NCI-H2227 treated with DMSO at 0.1 percent for 48 hours (cell line): ENCODE measurements around the gene PLCH1.

Source experiments
- DNase-seq: peaks from one replicate; lab custom pipeline; 2025; lab: John Stamatoyannopoulos, UW

The PLCH1 gene

DNA sequence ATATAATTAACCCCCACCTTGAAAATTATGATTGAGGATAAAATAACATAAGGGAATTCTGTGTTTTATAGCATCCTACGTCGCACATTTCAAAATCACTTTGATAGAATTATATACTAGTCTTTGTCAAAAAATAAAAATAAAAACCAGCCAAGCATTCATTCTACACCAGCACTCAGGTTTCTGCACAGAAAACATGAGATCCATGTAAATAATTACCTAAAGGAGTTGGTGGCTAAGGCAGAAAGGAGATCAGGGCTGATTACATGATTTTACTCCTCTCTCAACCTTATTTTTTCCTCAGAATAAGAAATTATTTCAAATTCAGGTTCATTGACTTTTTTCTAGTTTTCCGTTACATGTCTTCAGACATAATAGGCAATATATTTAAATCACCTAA, 194.5 kb downstream of the PLCH1 start:
- DNase-seq, result no peak

DNA sequence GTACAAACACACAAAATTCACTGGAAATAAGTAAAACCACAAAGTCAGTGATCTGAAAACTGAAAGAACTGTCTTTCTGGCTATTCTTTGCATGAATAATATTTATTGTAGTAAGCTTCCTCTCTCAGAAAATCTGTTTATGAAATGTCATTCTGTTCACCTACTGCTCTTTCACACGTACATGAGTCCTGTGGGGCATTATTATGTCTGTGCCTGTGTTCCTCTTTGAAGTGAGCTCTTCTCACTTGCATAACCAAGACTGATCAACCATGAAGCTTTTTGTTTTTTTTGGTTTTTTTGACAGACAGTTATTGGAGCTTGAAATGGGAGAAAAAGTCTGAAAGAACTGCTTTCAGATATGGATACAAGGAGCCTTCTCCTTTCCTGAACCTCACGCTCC, 195.8 kb downstream of the PLCH1 start:
- no peak for DNase-seq

DNA sequence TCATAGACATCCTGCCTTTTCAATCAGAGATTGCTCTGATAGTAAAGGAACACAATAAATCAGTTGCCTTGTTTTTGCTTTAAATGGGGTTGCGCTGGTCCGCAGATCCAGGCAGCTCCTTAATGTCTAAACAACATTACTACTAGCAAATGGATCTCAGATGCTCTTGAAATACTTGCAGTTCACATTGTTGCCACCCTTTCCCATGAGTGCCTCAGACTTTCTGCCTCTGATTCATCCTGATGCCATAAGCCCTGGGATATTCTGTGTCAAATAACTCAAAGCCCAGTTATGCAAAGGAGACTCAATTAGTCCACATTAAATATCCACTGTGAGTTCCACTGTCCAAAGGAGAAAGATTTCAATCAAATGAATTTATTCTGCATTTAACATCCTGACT, 196.7 kb downstream of the PLCH1 start:
- no peak for DNase-seq

DNA sequence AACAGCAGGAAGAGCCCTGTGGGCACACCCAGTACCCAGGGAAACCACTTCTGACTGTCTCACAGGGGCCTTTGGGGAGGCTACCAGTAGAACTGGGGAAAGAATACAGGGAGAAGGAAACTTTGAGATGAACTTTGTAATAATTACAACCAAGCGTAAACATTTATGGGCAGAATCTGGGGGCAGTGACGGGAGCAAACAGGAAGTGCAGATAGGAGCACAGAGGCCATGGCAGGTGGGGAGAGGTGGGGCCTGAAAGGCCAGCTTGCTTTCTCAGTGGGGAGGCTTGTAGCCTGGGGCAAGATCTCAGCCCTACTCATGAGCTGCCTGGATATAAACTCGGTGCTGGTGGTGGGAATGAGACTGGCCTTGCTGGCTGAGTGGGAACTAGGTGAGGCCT, 209.8 kb downstream of the PLCH1 start:
- no peak for DNase-seq

DNA sequence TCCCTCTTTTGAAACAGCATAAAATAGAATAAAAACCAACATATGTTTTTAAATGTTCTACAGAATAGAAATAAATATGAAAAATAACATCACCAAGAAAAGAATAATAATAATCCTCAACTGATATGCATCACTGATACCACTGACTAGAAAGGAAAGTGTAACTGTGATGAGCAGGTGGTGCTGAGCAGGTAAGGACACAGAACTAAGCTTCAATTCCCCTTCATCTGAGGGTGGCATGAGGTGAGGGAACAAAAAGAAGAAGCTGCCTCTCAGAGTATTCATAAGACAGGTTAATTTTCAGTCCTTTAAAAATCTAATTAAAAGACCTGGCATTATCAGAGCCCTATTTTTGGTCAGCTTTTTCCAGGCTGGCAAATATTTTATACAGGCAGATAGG, 216.3 kb downstream of the PLCH1 start:
- no peak for DNase-seq

DNA sequence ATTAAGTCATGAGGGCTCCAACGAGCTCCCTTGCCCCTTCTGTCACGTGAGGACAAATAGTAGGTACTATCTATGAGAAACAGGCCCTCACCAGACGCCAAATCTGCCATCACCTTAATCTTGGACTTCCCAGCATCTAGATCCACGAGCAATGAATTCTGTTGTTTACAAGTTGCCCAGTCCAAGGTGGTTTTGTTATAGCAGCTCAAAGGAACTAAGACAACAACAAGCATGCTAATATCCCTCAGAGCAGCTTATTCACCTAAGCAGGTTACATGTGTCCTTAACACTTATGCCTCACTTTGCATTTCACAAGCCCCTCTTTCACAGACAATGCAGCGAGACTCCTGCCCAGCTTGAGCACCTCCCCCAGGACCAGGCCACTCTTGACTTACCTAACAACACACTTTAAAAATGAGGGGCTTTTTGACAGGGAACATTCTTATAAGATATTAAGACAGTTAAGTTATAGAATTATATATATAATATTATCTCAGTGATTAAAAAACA, 219.5 kb downstream of the PLCH1 start:
- DNase-seq, result no peak

DNA sequence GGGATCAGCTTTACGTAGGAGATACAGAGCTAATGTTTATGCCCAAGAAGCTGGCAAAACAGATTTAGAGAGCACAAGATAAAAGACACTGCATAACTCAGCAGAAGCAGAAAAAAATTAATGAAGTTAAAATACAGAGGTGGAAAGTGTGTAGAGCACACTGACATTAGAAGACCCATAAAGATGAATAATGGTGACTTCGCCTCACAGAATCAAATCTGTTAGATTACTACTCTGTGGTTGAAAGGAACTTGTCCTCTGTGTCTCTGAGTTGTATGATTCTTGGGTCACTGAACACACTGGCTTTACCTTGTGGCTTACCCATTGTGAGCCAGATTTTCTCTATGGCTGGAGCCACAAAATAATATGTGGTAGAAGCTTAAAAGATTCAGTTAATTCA, 224.4 kb downstream of the PLCH1 start:
- no peak for DNase-seq

DNA sequence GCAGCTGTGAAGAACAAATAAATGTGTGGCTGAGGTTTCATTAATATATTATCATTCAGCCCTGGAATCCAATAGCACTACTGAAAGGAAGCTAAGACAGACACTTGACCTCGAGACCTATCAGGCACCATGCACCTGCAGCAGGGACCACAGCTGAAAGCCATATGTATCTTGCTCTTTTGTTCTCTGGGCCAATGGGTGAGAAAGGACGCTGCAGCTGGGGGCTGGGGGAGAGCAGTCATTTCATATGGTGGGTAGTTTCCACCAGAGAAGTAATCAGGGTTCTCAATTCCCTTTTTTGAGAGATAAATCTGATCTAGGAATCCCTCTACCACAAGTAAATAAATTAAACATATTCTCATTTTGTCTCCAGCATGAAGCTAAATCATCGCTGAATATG, 225.8 kb downstream of the PLCH1 start:
- DNase-seq, result peak; percentile 91

DNA sequence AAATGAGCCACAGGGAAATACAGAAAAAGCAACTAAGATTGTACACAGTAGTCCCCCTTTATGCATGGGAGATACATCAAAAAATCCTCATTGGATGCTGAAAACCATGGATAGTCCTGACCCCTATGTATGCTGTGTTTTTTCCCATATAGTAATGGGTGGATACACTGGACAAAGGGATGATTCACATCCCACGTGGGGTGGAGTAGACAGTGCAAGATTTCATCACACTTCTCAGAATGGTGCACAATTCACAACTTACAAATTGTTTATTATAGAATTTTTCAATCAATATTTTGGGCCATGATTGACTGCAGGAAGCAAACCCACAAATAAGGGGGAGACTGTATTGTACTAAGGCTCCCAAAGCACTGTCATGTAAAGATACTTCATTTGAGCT, 227.0 kb downstream of the PLCH1 start:
- no peak for DNase-seq

DNA sequence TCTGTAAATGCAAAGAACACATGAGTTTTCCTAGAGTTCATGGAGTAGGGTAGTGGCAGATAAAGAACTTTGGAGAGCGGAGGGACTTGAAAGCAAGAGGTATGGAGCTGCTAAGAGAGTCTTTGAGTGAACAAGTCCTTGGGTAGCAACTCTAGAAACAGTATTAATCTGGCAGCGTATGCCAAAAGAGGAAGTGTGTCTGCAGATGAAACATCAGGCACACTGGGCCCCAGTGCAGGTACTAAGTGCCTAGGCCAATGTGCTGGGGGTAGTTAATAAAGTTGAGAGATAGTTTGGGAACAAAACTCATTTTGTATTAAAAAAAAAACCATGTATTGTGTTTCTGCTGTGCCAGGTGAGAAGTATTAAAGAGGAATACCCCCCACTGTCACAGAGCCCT, 228.4 kb downstream of the PLCH1 start:
- no peak for DNase-seq

DNA sequence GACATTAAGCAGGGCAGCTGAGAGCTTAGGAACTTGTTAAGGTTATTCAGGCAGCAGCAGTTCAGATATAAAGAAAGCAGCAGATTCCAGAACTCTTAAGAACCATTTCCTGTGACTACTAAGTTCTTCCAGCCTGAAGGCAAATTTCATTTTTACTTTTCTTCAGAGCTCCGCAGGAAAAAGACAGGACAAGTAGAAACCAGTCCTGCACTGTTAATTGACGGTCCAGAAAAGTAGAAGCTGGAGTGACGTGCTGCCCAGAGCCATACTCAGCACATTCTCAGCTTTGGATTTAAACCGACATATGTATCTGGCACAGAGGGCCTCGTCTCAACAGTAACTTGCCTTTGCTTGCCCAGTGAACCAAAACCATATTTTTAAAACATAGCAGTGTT, 232.0 kb downstream of the PLCH1 start:
- no peak for DNase-seq

DNA sequence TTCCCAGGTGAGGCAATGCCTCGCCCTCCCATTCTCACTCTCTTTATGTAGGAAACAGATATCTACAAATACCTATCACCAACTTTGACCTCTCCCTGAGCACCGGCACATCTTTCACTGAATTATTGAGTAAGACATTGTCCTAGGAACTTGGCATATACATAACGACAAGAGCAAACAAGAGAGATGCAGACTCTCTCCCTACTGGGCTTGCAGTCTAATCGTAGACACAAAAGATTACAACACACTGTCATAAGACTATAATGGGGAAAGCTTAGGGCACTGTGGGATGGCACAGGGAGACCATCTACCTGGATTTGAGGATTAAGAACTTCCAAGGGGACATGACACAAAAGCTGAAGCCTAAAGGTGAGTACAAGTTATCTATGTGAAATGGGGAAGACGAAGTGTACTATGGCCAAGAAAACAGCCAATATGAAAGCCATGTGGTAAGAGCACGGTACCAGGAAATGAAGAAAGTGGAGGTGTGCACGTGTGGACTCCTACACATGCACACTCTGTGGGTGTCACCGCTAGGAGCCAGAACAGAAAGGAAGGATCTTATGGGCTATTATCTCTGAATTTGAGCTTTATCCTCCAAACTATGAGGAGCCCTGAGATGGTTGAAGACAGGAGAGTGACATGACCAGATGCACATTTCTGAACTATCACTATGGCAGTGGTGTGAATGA, 232.6 kb downstream of the PLCH1 start:
- DNase-seq, result no peak

DNA sequence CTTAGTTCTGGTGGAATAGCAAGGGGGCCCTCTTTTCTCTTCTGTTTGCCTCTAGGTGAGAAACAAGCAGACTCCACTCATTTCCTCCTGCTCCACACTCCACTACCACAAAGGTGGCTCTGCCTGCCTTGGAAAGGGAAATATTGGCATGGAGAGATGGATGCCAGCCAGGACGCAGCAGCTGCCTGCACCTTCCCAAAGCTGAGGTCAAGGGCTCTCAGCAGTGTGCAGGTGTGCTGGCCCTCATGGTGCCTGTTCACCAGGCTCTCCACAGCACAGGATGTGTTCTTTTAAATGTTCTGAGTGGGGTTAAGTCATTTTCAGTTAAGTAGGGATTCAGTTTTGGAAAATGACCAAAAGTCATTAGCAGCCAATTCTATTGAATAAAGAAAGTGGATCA, 240.2 kb downstream of the PLCH1 start:
- no peak for DNase-seq

DNA sequence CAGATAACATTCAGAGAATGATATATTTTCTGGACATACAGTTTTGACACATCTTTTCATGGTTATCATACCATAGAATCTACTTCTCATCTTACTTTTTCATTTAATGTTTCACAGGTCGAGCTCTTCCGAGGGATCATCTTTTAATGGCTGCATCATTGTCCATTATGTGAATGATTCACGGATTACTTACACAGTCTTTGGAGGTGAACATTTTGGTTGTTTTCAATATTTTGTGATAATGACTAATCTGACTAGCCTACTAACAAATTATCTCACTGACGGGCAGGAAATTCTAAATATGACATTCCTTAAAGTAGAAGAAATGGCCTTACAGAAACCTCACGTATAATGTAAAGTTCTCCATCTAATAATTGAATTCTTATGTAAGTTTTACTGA, 242.2 kb downstream of the PLCH1 start:
- DNase-seq, result no peak

DNA sequence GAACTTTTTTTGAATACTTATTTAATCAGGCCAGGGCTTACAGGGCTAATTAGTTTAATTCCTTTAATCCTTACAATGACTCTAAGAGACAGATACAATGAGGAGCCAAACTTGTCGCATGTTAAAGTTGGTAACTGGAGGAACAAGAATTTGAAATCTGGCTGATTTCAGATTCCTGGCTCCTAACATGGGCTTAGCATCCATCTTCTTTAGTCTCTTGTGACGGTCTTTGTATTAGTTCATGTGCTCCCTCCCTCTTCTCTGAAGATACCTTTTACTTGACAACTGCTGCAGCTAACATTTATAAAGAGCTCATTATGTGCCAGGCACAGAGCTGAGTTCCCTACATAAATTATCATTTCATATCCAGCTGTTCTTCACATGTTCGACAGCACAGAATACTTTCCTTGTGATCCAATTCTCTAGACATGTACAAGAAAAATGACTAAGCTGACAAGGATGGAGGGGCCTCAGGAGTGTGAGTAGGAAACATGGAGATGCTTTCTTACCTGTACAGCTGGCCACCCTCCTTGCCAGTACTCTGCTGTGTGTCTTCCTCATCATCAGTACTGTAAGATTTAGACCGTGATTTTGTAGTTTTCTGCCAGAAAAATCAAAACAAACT, 244.6 kb downstream of the PLCH1 start:
- DNase-seq, result no peak

DNA sequence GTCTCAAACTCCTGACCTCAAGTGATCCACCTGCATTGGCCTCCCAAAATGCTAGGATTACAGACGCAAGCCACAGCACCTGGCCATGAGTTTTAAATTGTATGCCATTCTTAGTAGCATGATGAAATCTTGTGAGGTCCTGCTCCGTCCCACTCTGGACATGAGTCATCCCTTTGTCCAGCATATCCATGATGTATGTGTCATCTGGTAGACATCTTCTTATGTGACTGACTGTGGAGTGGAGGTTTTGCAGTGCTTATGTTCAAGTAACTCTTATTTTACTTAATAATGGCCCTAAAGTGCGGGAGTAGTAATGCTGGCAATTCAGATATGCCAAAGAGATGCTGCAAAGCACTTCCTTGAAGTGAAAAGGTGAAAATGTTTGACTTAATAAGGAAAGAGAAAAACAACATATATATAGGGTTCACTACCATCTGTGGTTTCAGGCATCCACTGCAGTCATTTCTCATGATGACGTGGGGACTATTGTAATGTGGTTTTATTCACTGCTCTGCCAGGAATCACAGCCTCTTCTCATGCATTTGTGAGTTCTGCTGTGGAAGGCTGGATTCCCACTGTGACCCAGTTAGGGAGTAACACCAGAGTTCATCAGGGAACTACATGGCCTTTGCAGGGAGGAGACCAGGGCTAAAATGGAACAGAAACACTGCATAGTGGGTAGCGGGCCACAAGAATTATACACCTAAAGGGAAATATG, 246.8 kb downstream of the PLCH1 start:
- DNase-seq, result no peak

DNA sequence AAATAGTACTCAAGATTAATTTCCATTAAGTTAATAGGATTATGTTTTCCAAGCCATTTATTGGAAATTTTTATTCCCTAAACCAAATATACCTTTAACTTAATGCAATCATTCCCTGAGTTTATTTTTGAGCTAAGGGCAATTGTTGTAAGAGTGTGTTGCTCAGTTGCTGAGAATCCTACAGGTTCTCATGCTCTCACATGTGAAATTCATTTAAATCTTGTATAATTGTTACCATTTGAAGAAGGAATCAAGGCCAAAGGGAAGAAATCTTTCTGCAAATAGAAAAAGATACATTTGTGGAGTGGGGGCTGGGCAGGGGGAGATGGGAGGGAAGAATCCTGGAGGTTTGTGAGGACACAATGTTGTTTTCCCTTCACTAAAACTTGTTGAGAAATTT, 248.7 kb downstream of the PLCH1 start:
- no peak for DNase-seq

DNA sequence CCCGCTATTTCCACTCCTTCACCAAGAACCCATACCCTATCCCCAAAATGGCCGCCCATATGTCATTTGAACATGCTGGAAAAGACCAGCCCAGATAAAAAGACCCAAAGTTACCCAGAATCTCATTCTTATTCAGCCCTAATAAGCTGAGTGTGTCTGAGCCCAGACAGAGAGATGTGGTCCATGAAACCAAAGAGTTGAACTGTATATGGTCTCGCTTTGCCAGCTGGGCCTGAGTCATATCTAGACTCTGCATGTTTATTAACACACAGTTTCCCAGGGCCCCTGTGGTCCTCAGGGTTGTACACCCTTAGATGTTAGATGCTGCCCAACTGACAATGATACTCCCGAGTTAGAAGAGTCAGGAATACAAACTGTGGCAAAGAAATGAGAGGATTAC, 249.5 kb downstream of the PLCH1 start:
- DNase-seq, result no peak

DNA sequence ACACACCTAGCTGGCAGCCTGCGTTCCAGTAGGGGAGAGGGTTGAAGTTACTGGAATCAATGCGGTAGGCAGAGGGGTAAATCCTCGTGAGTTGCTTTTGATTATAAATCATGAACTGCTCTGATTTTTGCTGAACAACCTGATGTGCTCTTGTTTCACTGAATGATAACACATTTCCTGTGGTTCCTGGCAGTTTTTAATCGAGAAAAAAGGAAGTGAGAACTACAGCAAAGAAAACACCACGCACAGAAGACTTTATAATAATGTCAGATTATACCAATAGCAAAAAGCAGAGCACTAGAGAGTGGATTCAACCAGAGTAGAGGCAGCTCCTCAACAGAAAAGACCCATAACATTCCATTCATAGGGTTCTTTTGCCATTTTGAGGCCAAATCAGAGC, 250.5 kb downstream of the PLCH1 start:
- DNase-seq, result no peak

DNA sequence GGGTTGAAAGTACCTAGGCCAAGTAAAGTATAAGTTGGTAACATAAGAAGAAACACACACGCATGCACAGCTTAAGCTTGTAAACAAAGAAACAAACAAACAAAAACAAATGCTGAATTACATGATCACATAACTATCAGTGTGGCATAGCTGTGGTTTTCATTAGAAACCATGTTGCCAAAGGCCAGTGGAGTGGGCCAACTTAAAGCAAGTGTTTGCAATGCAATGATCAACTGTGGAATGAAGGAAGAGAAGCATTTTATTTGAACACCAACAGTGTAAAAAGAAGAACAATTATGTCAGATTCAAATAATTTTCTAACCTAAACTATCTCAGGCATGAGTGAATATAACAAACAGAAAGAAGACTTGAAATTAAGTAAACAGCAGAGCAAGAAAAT, 252.0 kb downstream of the PLCH1 start:
- no peak for DNase-seq

DNA sequence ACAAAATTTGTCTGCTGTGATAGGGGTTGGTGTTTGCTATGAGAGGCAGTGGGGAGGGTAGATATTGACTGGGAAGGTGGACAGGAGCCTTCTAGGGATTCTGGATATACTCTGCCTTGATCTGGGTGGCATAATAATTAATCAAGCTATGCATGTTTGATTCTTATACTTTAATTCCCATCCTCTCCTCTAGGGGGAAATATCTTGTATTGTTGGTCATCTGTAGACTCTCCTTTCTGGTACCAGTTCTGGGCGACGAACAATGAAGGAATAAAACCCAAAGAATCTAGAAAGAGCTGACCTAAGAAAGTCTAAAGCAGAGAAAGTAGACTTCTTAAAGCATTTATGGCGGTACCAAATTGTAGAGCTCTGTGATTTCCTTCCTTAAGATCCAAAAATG, 253.2 kb downstream of the PLCH1 start:
- DNase-seq, result no peak

DNA sequence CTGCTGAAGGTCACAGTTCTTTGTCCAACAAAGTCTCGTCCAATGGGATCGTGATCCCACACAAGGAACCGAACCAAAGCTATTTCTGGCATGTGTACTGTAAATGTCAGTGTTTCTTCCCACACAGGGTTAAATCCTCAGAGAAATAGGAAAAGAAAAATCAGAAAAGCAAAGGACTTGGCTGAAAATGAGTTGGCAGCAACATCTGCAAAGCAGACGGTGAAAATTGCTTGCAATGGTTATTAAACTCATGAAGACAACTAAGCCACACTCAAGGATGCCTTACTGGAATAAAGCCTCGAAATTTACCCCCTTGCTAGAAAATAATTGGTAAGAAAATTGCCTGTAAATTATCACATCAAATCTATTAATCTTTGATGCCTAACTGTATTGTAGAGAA, 256.2 kb downstream of the PLCH1 start:
- no peak for DNase-seq

DNA sequence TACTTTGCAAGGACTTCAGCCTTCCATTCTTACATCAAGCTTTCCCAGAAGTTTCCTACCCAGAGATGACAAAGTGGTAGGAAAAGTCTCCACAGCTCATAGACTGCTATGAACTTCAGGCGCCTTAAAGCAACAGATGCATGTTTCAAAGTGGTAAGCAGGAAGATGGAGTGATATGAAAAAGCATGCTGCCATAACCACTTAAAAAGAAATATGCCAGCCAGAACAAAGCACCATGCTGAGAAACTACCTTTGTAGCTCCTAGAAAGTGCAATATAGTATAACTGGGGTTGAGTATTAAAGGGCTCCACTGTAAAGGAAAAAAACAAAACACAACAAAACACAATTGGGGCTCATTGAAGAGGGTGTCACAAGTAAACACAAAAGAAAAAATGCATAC, 259.0 kb downstream of the PLCH1 start:
- DNase-seq, result no peak
